H9 (cell line): ENCODE results near the gene KY. TPM values are rescaled to one million over a fixed set of nuclear protein-coding genes. Genes with fewer than 3 reads are reported as not detected.

Experiments
- DNase-seq: peaks from one replicate; pipeline ENCODE4 v3.0.0-alpha.2; 2017
- H2AFZ ChIP-seq: one replicate; pipeline ENCODE4 v1.6.1; 2013; ENCODE audit warnings: mild to moderate bottlenecking, low read length, control low read depth, moderate library complexity
- H2AK5ac ChIP-seq: 2 replicates; pipeline ENCODE4 v1.6.1; 2013; ENCODE audit warnings: low read length, control low read depth, mixed read lengths; ENCODE audit not compliant: insufficient read length
- H2BK120ac ChIP-seq: one replicate; pipeline ENCODE4 v1.6.1; 2013; ENCODE audit warnings: low read depth, mild to moderate bottlenecking, low read length, control low read depth, inconsistent platforms; ENCODE audit not compliant: poor library complexity, severe bottlenecking
- H2BK12ac ChIP-seq: 2 replicates; pipeline ENCODE4 v1.6.1; 2013; ENCODE audit warnings: low read length, control low read depth, mixed read lengths, low read depth; ENCODE audit not compliant: insufficient read length
- H2BK15ac ChIP-seq: 2 replicates; pipeline ENCODE4 v1.6.1; 2013; ENCODE audit warnings: low read depth, low read length, control low read depth
- H2BK20ac ChIP-seq: one replicate; pipeline ENCODE4 v1.6.1; 2013; ENCODE audit warnings: low read depth, mild to moderate bottlenecking, low read length, control low read depth, inconsistent platforms; ENCODE audit not compliant: poor library complexity, severe bottlenecking
- H2BK5ac ChIP-seq: 2 replicates; pipeline ENCODE4 v1.6.1; 2013; ENCODE audit warnings: low read length, control low read depth, mixed read lengths; ENCODE audit not compliant: insufficient read length
- H3K14ac ChIP-seq: 2 replicates; pipeline ENCODE4 v1.6.1; 2013; ENCODE audit warnings: low read length, control low read depth; ENCODE audit not compliant: insufficient read depth
- H3K18ac ChIP-seq: 2 replicates; pipeline ENCODE4 v1.6.1; 2013; ENCODE audit warnings: low read depth, mild to moderate bottlenecking, mixed read lengths, low read length, control low read depth; ENCODE audit not compliant: insufficient read length
- H3K23ac ChIP-seq: 2 replicates; pipeline ENCODE4 v1.6.1; 2013; ENCODE audit warnings: low read length, control low read depth, mixed read lengths, low read depth; ENCODE audit not compliant: insufficient read length
- H3K23me2 ChIP-seq: 2 replicates; pipeline ENCODE4 v1.6.1; 2013; ENCODE audit warnings: low read depth, mild to moderate bottlenecking, mixed read lengths, low read length, control low read depth; ENCODE audit not compliant: insufficient read length, poor library complexity, severe bottlenecking
- H3K27ac ChIP-seq: 2 replicates; pipeline ENCODE4 v1.5.1; 2013; ENCODE audit warnings: low read length, control low read depth, mixed read lengths, low read depth; ENCODE audit not compliant: insufficient read length
- H3K27me3 ChIP-seq: 2 replicates; pipeline ENCODE4 v1.6.1; 2013; ENCODE audit warnings: low read length, control low read depth, inconsistent platforms; ENCODE audit not compliant: insufficient read depth
- H3K4ac ChIP-seq: 2 replicates; pipeline ENCODE4 v1.6.1; 2013; ENCODE audit warnings: low read depth, mild to moderate bottlenecking, control low read depth, inconsistent platforms, low read length, moderate library complexity
- H3K4me1 ChIP-seq: 2 replicates; pipeline ENCODE4 v1.6.1; 2013; ENCODE audit warnings: low read length, control low read depth, inconsistent platforms; ENCODE audit not compliant: insufficient read depth
- H3K4me2 ChIP-seq: 2 replicates; pipeline ENCODE4 v1.6.1; 2013; ENCODE audit warnings: low read length, control low read depth, mixed read lengths; ENCODE audit not compliant: insufficient read length, insufficient read depth
- H3K56ac ChIP-seq: 2 replicates; pipeline ENCODE4 v1.6.1; 2013; ENCODE audit warnings: low read depth, mild to moderate bottlenecking, mixed read lengths, low read length, control low read depth; ENCODE audit not compliant: insufficient read length
- H3K79me1 ChIP-seq: 2 replicates; pipeline ENCODE4 v1.6.1; 2013; ENCODE audit warnings: low read depth, mild to moderate bottlenecking, moderate library complexity, low read length, control low read depth, inconsistent platforms; ENCODE audit not compliant: insufficient read depth, poor library complexity, severe bottlenecking
- H3K79me2 ChIP-seq: 2 replicates; pipeline ENCODE4 v1.6.1; 2013; ENCODE audit warnings: low read length, control low read depth, inconsistent platforms; ENCODE audit not compliant: insufficient read depth
- H3K9ac ChIP-seq: 2 replicates; pipeline ENCODE4 v1.6.1; 2013; ENCODE audit warnings: low read length, control low read depth, mixed read lengths; ENCODE audit not compliant: insufficient read length; ENCODE audit errors: extremely low read depth
- H3K9me3 ChIP-seq: one replicate; pipeline ENCODE4 v1.6.1; 2013; ENCODE audit warnings: low read depth, low read length, inconsistent platforms; ENCODE audit not compliant: control insufficient read depth
- H3T11ph ChIP-seq: one replicate; pipeline ENCODE4 v1.6.1; 2013; ENCODE audit warnings: mild to moderate bottlenecking, low read length, control low read depth, inconsistent platforms
- H4K20me1 ChIP-seq: one replicate; pipeline ENCODE4 v1.6.1; 2013; ENCODE audit not compliant: control insufficient read depth, insufficient read length, insufficient read depth
- H4K5ac ChIP-seq: 2 replicates; pipeline ENCODE4 v1.6.1; 2013; ENCODE audit warnings: low read depth, mild to moderate bottlenecking, mixed read lengths, low read length, control low read depth; ENCODE audit not compliant: insufficient read length
- H4K8ac ChIP-seq: replicated peaks from 2 replicates; pipeline ENCODE4 v1.6.1; 2013; ENCODE audit warnings: low read length, control low read depth, mixed read lengths, low read depth; ENCODE audit not compliant: insufficient read length
- H4K91ac ChIP-seq: 2 replicates; pipeline ENCODE4 v1.6.1; 2013; ENCODE audit warnings: low read depth, mild to moderate bottlenecking, moderate library complexity, mixed read lengths, low read length, control low read depth; ENCODE audit not compliant: insufficient read length
- H3K27ac Mint-ChIP-seq, 3 experiments: 2 replicates in 2 of 3; 3 replicates in 1 of 3; pipeline ENCODE4 v1.8.0; 2020 to 2021; ENCODE audit warnings: mixed read lengths in 3 of 3, mild to moderate bottlenecking in 1 of 3, moderate library complexity in 1 of 3
- H3K27me3 Mint-ChIP-seq: 2 replicates; pipeline ENCODE4 v1.8.0; 2021; ENCODE audit warnings: low read depth, mild to moderate bottlenecking, moderate library complexity, mixed read lengths
- H3K36me3 Mint-ChIP-seq, 3 experiments: 2 replicates in 2 of 3; 3 replicates in 1 of 3; pipeline ENCODE4 v1.8.0; 2020 to 2021; ENCODE audit warnings: low read depth in 3 of 3, mixed read lengths in 3 of 3; ENCODE audit not compliant: insufficient read depth in 1 of 3
- H3K4me1 Mint-ChIP-seq, 2 experiments: 2 replicates each; pipeline ENCODE4 v1.8.0; 2020; ENCODE audit warnings: mixed read lengths in 2 of 2
- H3K4me3 Mint-ChIP-seq, 2 experiments: 2 replicates in 1 of 2; 3 replicates in 1 of 2; pipeline ENCODE4 v1.8.0; 2020 to 2021; ENCODE audit warnings: mild to moderate bottlenecking in 2 of 2, mixed read lengths in 2 of 2, moderate library complexity in 1 of 2
- H3K9me3 Mint-ChIP-seq, 2 experiments: 2 replicates in 1 of 2; 3 replicates in 1 of 2; pipeline ENCODE4 v1.8.0; 2020; ENCODE audit warnings: mild to moderate bottlenecking in 2 of 2, mixed read lengths in 2 of 2, moderate library complexity in 1 of 2
- CTCF ChIP-seq: fragments of 200-600 bp; sonication (generic); conservative IDR thresholded peaks from 3 replicates; pipeline ENCODE4 v1.8.0; 2021; ENCODE audit warnings: antibody characterized with exemption, mild to moderate bottlenecking
- WGBS: extraction: QIAGEN DNeasy Blood & Tissue Kit; methylation state at CpG from one replicate; pipeline ENCODE4 v1.1.7; 2013; ENCODE audit warnings: missing lambda C conversion rate, low lambda C conversion rate, mixed read lengths; ENCODE audit not compliant: insufficient read length; ENCODE audit errors: extremely low coverage; 5-methylcytosine and 5-hydroxymethylcytosine counted together
- total RNA-seq: library from RNA; stranded (reverse); gene quantifications from 2 replicates; pipeline ENCODE4 v1.2.1, GENCODE V29; 2021

The KY gene
- total RNA-seq, 1 experiment from 2014 or later = not detected

GRCh38 chr3:134659391-134660045, 8.7 kb upstream of the KY start:
- Histone ChIP-seq H3K79me1 (no peaks in the 10 kb centered on the region), H3K14ac (no peak overlapping the region), H3K4ac (no peak overlapping the region), H2AK5ac (no peak overlapping the region), H3K9me3 (no peaks in the 10 kb centered on the region), H2AFZ (no peak overlapping the region), H4K91ac (no peak overlapping the region), H4K5ac (no peak overlapping the region), H2BK120ac (no peak overlapping the region), H4K20me1 (no peaks in the 10 kb centered on the region), H3K4me2 (no peak overlapping the region), H3T11ph (no peak overlapping the region), H2BK5ac (no peak overlapping the region), H2BK15ac (no peak overlapping the region), H3K27me3 (peaks cover 8% of the 10 kb centered on the region; the same call in 1 of the 2 replicates), H3K79me2 (no peaks in the 10 kb centered on the region), H4K8ac (no peak overlapping the region), H2BK20ac (no peak overlapping the region), H3K4me1 (no peaks in the 10 kb centered on the region), H3K9ac (no peak overlapping the region), H3K18ac (no peak overlapping the region), H2BK12ac (no peak overlapping the region), H3K23ac (no peak overlapping the region), H3K27ac (no peak overlapping the region), H3K56ac (no peak overlapping the region), H3K23me2 (no peaks in the 10 kb centered on the region)
- Mint-ChIP-seq H3K27ac (no peak overlapping the region; a peak in 1 of 7 replicates), H3K4me3 (no peak overlapping the region), H3K4me1 (peaks cover 5 to 11% of the 10 kb centered on the region in 2 experiments; a peak in 3 of 4 replicates), H3K36me3 (no peaks in the 10 kb centered on the region), H3K9me3 (no peaks in the 10 kb centered on the region; a peak in 1 of 5 replicates), H3K27me3 (peaks cover 78% of the 10 kb centered on the region)
- no peak for TF ChIP-seq CTCF
- DNase-seq = peak; percentile 15
- WGBS = no CpG with 5 or more reads among the region's 15 CpGs
